Mesenchymal stem cell (in vitro differentiated cells and primary cell): Measurements from ENCODE around the gene RXRB.
A peak's percentile ranks its signal among the peaks of the same experiment; 100 is the strongest.

ENCODE experiments used
- DNase-seq: peaks from one replicate; pipeline ENCODE4 v3.0.0-alpha.2; 2013
- H2AFZ ChIP-seq: one replicate; pipeline ENCODE4 v1.6.1; 2013; ENCODE audit warnings: low read depth, mild to moderate bottlenecking, control low read depth, inconsistent platforms, low read length, moderate library complexity
- H2AK5ac ChIP-seq: 2 replicates; pipeline ENCODE4 v1.6.1; 2013; ENCODE audit warnings: low read length, moderate library complexity, mild to moderate bottlenecking, inconsistent platforms; ENCODE audit not compliant: severe bottlenecking
- H2BK120ac ChIP-seq: one replicate; pipeline ENCODE4 v1.6.1; 2013; ENCODE audit warnings: low read depth, mild to moderate bottlenecking, inconsistent platforms, low read length, moderate library complexity
- H2BK12ac ChIP-seq, 2 experiments: one replicate each; pipeline ENCODE4 v1.6.1; 2013; ENCODE audit warnings: inconsistent platforms in 2 of 2, low read length in 2 of 2, mild to moderate bottlenecking in 2 of 2, moderate library complexity in 2 of 2, control low read depth in 1 of 2
- H2BK15ac ChIP-seq: one replicate; pipeline ENCODE4 v1.6.1; 2013; ENCODE audit warnings: mild to moderate bottlenecking, low read depth, inconsistent platforms; ENCODE audit not compliant: poor library complexity, severe bottlenecking
- H2BK5ac ChIP-seq: 2 replicates; pipeline ENCODE4 v1.6.1; 2013; ENCODE audit warnings: low read depth, mild to moderate bottlenecking, low read length, control low read depth, inconsistent platforms; ENCODE audit not compliant: poor library complexity, severe bottlenecking
- H3K14ac ChIP-seq, 2 experiments: one replicate each; pipeline ENCODE4 v1.6.1; 2013; ENCODE audit warnings: inconsistent platforms in 2 of 2, low read length in 2 of 2, control low read depth in 1 of 2, mild to moderate bottlenecking in 1 of 2, moderate library complexity in 1 of 2
- H3K18ac ChIP-seq, 2 experiments: one replicate each; pipeline ENCODE4 v1.6.1; 2013; ENCODE audit warnings: inconsistent platforms in 2 of 2, low read length in 2 of 2, control low read depth in 1 of 2, low read depth in 1 of 2, mild to moderate bottlenecking in 1 of 2
- H3K23ac ChIP-seq, 2 experiments: one replicate each; pipeline ENCODE4 v1.6.1; 2013; ENCODE audit warnings: inconsistent platforms in 2 of 2, low read length in 2 of 2, mild to moderate bottlenecking in 2 of 2, moderate library complexity in 2 of 2, control low read depth in 1 of 2
- H3K27ac ChIP-seq: 2 replicates; pipeline ENCODE4 v1.5.1; 2013; ENCODE audit warnings: mild to moderate bottlenecking, moderate library complexity, low read length, control low read depth, inconsistent platforms; ENCODE audit not compliant: poor library complexity, severe bottlenecking
- H3K27me3 ChIP-seq, 2 experiments: 2 replicates each; pipeline versions ENCODE4 v1.6.1 to v1.7.0; 2013; ENCODE audit warnings: low read length in 2 of 2, mild to moderate bottlenecking in 2 of 2, moderate library complexity in 2 of 2, control low read depth in 1 of 2, inconsistent platforms in 1 of 2; ENCODE audit not compliant: control insufficient read depth in 1 of 2, insufficient read depth in 1 of 2
- H3K36me3 ChIP-seq, 2 experiments: 2 replicates each; pipeline versions ENCODE4 v1.6.1 to v1.7.0; 2013; ENCODE audit warnings: low read length in 2 of 2, control low read depth in 1 of 2, inconsistent platforms in 1 of 2, low read depth in 1 of 2, mild to moderate bottlenecking in 1 of 2; ENCODE audit not compliant: insufficient read depth in 2 of 2, control insufficient read depth in 1 of 2
- H3K4ac ChIP-seq, 2 experiments: one replicate each; pipeline ENCODE4 v1.6.1; 2013; ENCODE audit warnings: inconsistent platforms in 2 of 2, low read length in 2 of 2, mild to moderate bottlenecking in 2 of 2, moderate library complexity in 2 of 2, control low read depth in 1 of 2, low read depth in 1 of 2
- H3K4me1 ChIP-seq: 2 replicates; pipeline ENCODE4 v1.6.1; 2013; ENCODE audit warnings: low read depth, low read length, control low read depth; ENCODE audit not compliant: control insufficient read depth, insufficient read depth
- H3K4me2 ChIP-seq: 2 replicates; pipeline ENCODE4 v1.6.1; 2013; ENCODE audit warnings: low read length, mild to moderate bottlenecking, inconsistent platforms; ENCODE audit not compliant: poor library complexity, severe bottlenecking
- H3K4me3 ChIP-seq, 2 experiments: 2 replicates each; pipeline versions ENCODE4 v1.5.1 to v1.7.0; 2013; ENCODE audit warnings: low read length in 2 of 2, mild to moderate bottlenecking in 2 of 2, control low read depth in 1 of 2, low read depth in 1 of 2; ENCODE audit not compliant: insufficient read depth in 1 of 2
- H3K79me1 ChIP-seq: replicated peaks from 2 replicates; pipeline ENCODE4 v1.6.1; 2013; ENCODE audit warnings: mild to moderate bottlenecking, control low read depth, low read length, inconsistent platforms; ENCODE audit not compliant: poor library complexity, severe bottlenecking
- H3K9ac ChIP-seq: 2 replicates; pipeline ENCODE4 v1.7.0; 2013; ENCODE audit warnings: mild to moderate bottlenecking, low read length, moderate library complexity
- H3K9me3 ChIP-seq: 2 replicates; pipeline ENCODE4 v1.7.0; 2013; ENCODE audit warnings: mild to moderate bottlenecking, low read length; ENCODE audit not compliant: control insufficient read depth
- H4K8ac ChIP-seq: one replicate; pipeline ENCODE4 v1.6.1; 2013; ENCODE audit warnings: inconsistent platforms, mild to moderate bottlenecking, low read length, moderate library complexity
- H4K91ac ChIP-seq: one replicate; pipeline ENCODE4 v1.6.1; 2013; ENCODE audit warnings: mild to moderate bottlenecking, low read length, inconsistent platforms
- WGBS: methylation state at CpG from one replicate; pipeline ENCODE4 v1.1.7; 2013; ENCODE audit warnings: mixed read lengths; 5-methylcytosine and 5-hydroxymethylcytosine counted together

RXRB gene

DNA sequence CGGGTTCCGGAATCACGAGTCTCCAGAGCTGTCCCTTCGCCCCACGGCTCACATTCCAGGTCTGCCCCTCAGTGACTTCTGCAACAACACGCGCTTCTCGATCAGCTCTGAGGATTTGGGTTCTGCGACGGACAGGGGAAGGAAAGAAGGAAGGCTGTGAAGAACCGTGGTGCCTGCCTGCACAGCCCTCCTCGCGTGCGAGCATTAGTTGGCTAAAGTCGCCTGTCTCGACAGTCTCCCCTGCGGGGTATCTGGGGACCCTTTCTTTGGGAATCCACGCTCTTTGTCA, 48.1 kb upstream of the RXRB start:
- Histone ChIP-seq H3K9ac (peak overlapping the region; percentile 88), H4K8ac (peak overlapping the region; percentile 71), H3K27me3 (peaks cover 0 to under 1% of the 10 kb centered on the region in 2 experiments), H3K4ac (peak overlapping the region; percentile 27 to 87), H3K79me1 (peaks cover 12% of the 10 kb centered on the region), H3K4me3 (peak overlapping the region; percentile 61 to 72), H2AFZ (peak overlapping the region; percentile 73), H3K4me2 (peak overlapping the region; percentile 95), H3K23ac (peak overlapping the region in 1 of 2 experiments; percentile 75), H2BK120ac (peak overlapping the region; percentile 74), H2BK5ac (no peak overlapping the region), H2AK5ac (no peak overlapping the region), H3K14ac (peak overlapping the region in 1 of 2 experiments; percentile 31), H3K18ac (peak overlapping the region; percentile 79 to 93), H3K4me1 (peaks cover 14% of the 10 kb centered on the region), H3K27ac (peak overlapping the region; percentile 66), H3K36me3 (peaks cover 9 to 14% of the 10 kb centered on the region in 2 experiments), H4K91ac (peak overlapping the region; percentile 14), H2BK12ac (peak overlapping the region; percentile 33 to 68), H2BK15ac (no peak overlapping the region), H3K9me3 (no peaks in the 10 kb centered on the region)
- WGBS = 7% methylated on average over 17 of the region's 18 CpGs
- peak; percentile 80 for DNase-seq

- Histone ChIP-seq H3K14ac (no peak overlapping the region), H3K23ac (no peak overlapping the region), H2BK15ac (peak overlapping the region; percentile 4), H4K91ac (peak overlapping the region; percentile 14), H2AK5ac (no peak overlapping the region), H3K9ac (peak overlapping the region; percentile 88), H3K79me1 (peaks cover 12% of the 10 kb centered on the region), H3K4me1 (peaks cover 14% of the 10 kb centered on the region), H2BK12ac (peak overlapping the region; percentile 33 to 68), H3K9me3 (no peaks in the 10 kb centered on the region), H3K27ac (peak overlapping the region; percentile 66), H2AFZ (peak overlapping the region; percentile 73), H3K36me3 (peaks cover 9 to 14% of the 10 kb centered on the region in 2 experiments), H2BK5ac (no peak overlapping the region), H3K18ac (peak overlapping the region; percentile 79 to 93), H3K4me2 (peak overlapping the region; percentile 95), H3K4me3 (peak overlapping the region; percentile 61 to 72), H3K4ac (peak overlapping the region; percentile 27 to 87), H2BK120ac (peak overlapping the region; percentile 74), H4K8ac (peak overlapping the region; percentile 74), H3K27me3 (peaks cover 0 to 5% of the 10 kb centered on the region in 2 experiments)
- DNase-seq = peak; percentile 89
- 6% methylated on average over 28 of the region's 28 CpGs for WGBS
These were observed 47.6 kb upstream of the RXRB start for GRCh38 chr6:33247977-33248642.

- H2BK5ac ChIP-seq = no peak overlapping the region
- no peak overlapping the region for H2AFZ ChIP-seq
- no peak overlapping the region for H3K4ac ChIP-seq
- no peaks in the 10 kb centered on the region for H3K79me1 ChIP-seq
- no peak overlapping the region for H2AK5ac ChIP-seq
- H3K9ac ChIP-seq = no peak overlapping the region
- H3K14ac ChIP-seq = no peak overlapping the region
- no peak overlapping the region for H2BK12ac ChIP-seq
- no peak overlapping the region for H3K4me2 ChIP-seq
- H3K4me1 ChIP-seq = peaks cover under 1% of the 10 kb centered on the region
- H3K27ac ChIP-seq = no peak overlapping the region
- H3K9me3 ChIP-seq = no peaks in the 10 kb centered on the region
- no peak overlapping the region for H4K91ac ChIP-seq
- no peak overlapping the region for H3K23ac ChIP-seq
- H3K36me3 ChIP-seq = no peaks in the 10 kb centered on the region
- no peak overlapping the region for H4K8ac ChIP-seq
- no peak overlapping the region for H3K18ac ChIP-seq
- H2BK120ac ChIP-seq = no peak overlapping the region
- no peak overlapping the region for H2BK15ac ChIP-seq
- peaks cover 20 to 21% of the 10 kb centered on the region in 2 experiments for H3K27me3 ChIP-seq
- no peak for DNase-seq
- no peak overlapping the region for H3K4me3 ChIP-seq
- WGBS = 60% methylated on average over 1 of the region's 1 CpG
These were observed 43.0 kb upstream of the RXRB start for GRCh38 chr6:33243476-33243875.

GRCh38 chr6:33241968-33242367, 41.5 kb upstream of the RXRB start:
- Histone ChIP-seq H3K9me3 (no peaks in the 10 kb centered on the region), H3K4ac (no peak overlapping the region), H2AFZ (no peak overlapping the region), H2BK15ac (no peak overlapping the region), H3K4me1 (no peaks in the 10 kb centered on the region), H2BK5ac (no peak overlapping the region), H2BK120ac (no peak overlapping the region), H2BK12ac (no peak overlapping the region), H3K27me3 (peaks cover 20 to 28% of the 10 kb centered on the region in 2 experiments), H3K23ac (no peak overlapping the region), H3K36me3 (no peaks in the 10 kb centered on the region), H3K4me2 (no peak overlapping the region), H4K8ac (no peak overlapping the region), H4K91ac (no peak overlapping the region), H3K4me3 (no peak overlapping the region), H3K18ac (no peak overlapping the region), H3K9ac (no peak overlapping the region), H2AK5ac (no peak overlapping the region), H3K79me1 (no peaks in the 10 kb centered on the region), H3K27ac (no peak overlapping the region), H3K14ac (no peak overlapping the region)
- WGBS = 67% methylated on average over 2 of the region's 3 CpGs
- no peak for DNase-seq
